Measurements from ENCODE around the gene SHLD2. TPM values are rescaled to one million over a fixed set of nuclear protein-coding genes. Genes with fewer than 3 reads are reported as not detected.
A peak's percentile ranks its signal among the peaks of the same experiment; 100 is the strongest.
"Not testable (repeated sequence)": the region's sequence is repeated elsewhere in the genome, so short reads cannot be mapped to it uniquely, and the experiment has no call there.

The SHLD2 gene
- polyA plus RNA-seq, 3 donors from 2014 or later = 16.7 to 19.5 (median 18.5) TPM

DNA sequence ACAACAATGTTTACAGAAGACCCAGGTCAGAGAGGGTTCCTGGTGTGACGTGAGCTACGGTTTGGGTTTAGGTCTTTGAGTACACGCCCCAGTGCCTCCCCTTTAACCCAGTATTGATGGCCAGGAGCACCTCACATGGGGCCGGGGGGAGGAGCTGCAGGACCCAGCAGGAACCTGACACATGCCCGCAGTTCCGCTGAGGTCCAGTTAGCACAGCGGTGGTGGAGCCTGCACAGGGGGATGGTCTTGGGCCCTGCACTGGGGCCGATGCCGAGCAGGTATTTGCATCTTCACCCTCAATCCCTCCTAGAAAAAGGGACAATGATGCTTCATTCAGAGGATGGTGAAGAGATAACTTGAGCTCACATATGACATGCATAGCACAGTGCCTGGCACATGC, 134.2 kb downstream of the SHLD2 start:
- H3K27me3 Mint-ChIP-seq (ENCODE audit: low read depth in 3 of 3); DNase-seq; H3K4me3 Mint-ChIP-seq; H3K9me3 Mint-ChIP-seq; H3K4me1 Mint-ChIP-seq; H3K36me3 Mint-ChIP-seq; H3K27ac Mint-ChIP-seq: not testable (repeated sequence)

DNA sequence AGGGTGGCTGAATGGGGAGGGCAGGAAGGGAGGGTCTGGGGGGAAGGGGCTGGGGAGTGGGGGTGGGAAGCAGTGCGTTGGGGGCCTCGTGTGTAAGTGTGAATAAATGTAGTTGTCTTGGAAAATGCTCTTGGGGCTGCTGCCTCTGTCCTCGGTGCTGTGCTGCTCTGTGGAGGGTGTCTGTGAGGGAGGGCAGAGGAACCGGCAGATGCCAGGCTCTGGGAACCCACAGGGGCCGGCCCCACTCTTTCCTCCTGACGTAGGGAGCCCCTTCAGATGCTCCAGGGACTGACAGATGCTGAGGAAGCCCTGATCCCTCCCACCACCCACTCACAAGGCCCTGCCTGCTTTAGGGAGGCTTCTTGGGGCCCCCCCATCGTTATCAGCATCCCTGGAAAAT, 139.8 kb downstream of the SHLD2 start:
- DNase-seq; H3K27me3 Mint-ChIP-seq (ENCODE audit: low read depth in 3 of 3); H3K27ac Mint-ChIP-seq; H3K9me3 Mint-ChIP-seq; H3K4me1 Mint-ChIP-seq; H3K4me3 Mint-ChIP-seq; H3K36me3 Mint-ChIP-seq: not testable (repeated sequence)

DNA sequence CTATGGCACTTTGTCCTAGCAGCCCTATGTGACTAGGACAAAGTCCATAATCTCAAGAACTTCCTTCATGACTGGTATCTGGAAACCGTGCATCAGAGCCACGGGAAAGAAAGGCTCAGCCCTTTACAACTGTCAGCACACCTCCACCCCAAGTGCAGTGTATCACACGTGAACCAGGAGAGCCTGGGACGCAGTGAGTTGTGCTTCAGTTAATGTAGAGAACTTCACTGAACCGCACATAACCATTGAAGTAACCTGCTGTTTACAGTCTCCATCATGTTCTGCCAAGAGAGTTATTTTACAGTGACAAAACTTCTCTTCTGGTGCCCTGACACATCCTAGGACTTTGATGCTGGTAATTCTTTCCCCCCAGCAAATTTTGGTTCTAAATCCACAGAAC, 142.2 kb downstream of the SHLD2 start:
- not testable (repeated sequence) for H3K4me1 Mint-ChIP-seq; H3K4me3 Mint-ChIP-seq; DNase-seq; H3K36me3 Mint-ChIP-seq; H3K27me3 Mint-ChIP-seq (ENCODE audit: low read depth in 3 of 3); H3K9me3 Mint-ChIP-seq
- H3K27ac Mint-ChIP-seq = peak overlapping the region in 1 of 6 donors; percentile 46

DNA sequence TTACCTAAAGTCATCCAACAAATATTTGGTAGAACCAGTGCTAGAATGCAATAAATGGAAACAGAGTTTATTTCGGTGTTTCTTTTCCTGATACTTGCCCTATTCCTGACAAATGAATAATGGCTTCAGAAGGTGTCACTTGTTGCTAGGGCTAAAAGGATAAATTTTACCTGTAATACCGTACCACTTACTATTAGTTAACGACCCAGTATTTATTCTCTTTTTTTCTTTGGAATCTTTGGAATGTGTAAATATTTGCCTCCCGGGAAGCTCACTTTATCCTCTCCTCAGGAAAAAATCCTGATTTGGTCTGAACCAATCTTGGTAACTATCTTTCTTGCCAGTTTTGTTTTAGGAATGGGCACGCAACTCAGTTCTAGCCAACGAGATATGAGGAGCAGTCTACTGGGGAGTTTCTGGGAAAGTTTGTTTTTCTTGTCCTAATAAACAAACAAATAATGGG, 144.4 kb downstream of the SHLD2 start:
- H3K4me3 Mint-ChIP-seq; DNase-seq; H3K27ac Mint-ChIP-seq; H3K9me3 Mint-ChIP-seq; H3K27me3 Mint-ChIP-seq (ENCODE audit: low read depth in 3 of 3); H3K4me1 Mint-ChIP-seq; H3K36me3 Mint-ChIP-seq: not testable (repeated sequence)

Other genes with a start within 250 kb of the SHLD2 start
- gene MMRN2, start 137.6 kb upstream of the SHLD2 start, polyA plus RNA-seq = not detected
- not detected for gene SNCG, start 136.6 kb upstream of the SHLD2 start, polyA plus RNA-seq
- not detected for gene ADIRF, start 126.7 kb upstream of the SHLD2 start, polyA plus RNA-seq
- gene FAM25A, start 74.9 kb upstream of the SHLD2 start, polyA plus RNA-seq = not detected
- 100 to 1,000 TPM; 136 to 205 (median 147) TPM for gene GLUD1, start 363 bp upstream of the SHLD2 start, polyA plus RNA-seq
- under 1 TPM in 1 of 3 donors, not detected in 2; 0.11 TPM for gene NUTM2A, start 130.2 kb downstream of the SHLD2 start, polyA plus RNA-seq

Data from immature natural killer cell (primary cell).